Neural progenitor cell (in vitro differentiated cells): ENCODE data around the gene DPF3. TPM values are rescaled to one million over a fixed set of nuclear protein-coding genes. Genes with fewer than 3 reads are reported as not detected.

Source experiments
- DNase-seq: peaks from one replicate; pipeline ENCODE4 v3.0.0-alpha.2; 2016; ENCODE audit warnings: low spot score
- H2AFZ ChIP-seq: fragments of 200-600 bp; sonication (generic); replicated peaks from 2 replicates; pipeline ENCODE4 v1.6.1; 2016; ENCODE audit warnings: antibody characterized with exemption
- H3F3A ChIP-seq: fragments of 200-600 bp; sonication (generic); 2 replicates; pipeline ENCODE4 v1.6.1; 2016; ENCODE audit warnings: antibody characterized with exemption, low read depth
- H3K27ac ChIP-seq: fragments of 200-600 bp; sonication (generic); 2 replicates; pipeline ENCODE4 v1.5.1; 2016; ENCODE audit warnings: mild to moderate bottlenecking
- H3K27me3 ChIP-seq: fragments of 200-600 bp; sonication (generic); 2 replicates; pipeline ENCODE4 v1.6.1; 2016; ENCODE audit warnings: mild to moderate bottlenecking, moderate library complexity
- H3K36me3 ChIP-seq: fragments of 200-600 bp; sonication (generic); 2 replicates; pipeline ENCODE4 v1.5.1; 2016
- H3K4me1 ChIP-seq: fragments of 200-600 bp; sonication (generic); 2 replicates; pipeline ENCODE4 v1.6.1; 2016; ENCODE audit warnings: mixed run types
- H3K4me2 ChIP-seq: fragments of 200-600 bp; sonication (generic); 2 replicates; pipeline ENCODE4 v1.6.1; 2016
- H3K4me3 ChIP-seq: fragments of 200-600 bp; sonication (generic); 2 replicates; pipeline ENCODE4 v1.5.1; 2016
- H3K79me2 ChIP-seq: fragments of 200-600 bp; sonication (generic); 2 replicates; pipeline ENCODE4 v1.6.1; 2016; ENCODE audit warnings: low read depth
- H3K9ac ChIP-seq: fragments of 200-600 bp; sonication (generic); 2 replicates; pipeline ENCODE4 v1.6.1; 2016
- H3K9me3 ChIP-seq: fragments of 200-600 bp; sonication (generic); 2 replicates; pipeline ENCODE4 v1.5.1; 2016; ENCODE audit warnings: low read depth
- H4K20me1 ChIP-seq: fragments of 200-600 bp; sonication (generic); 2 replicates; pipeline ENCODE4 v1.6.1; 2016; ENCODE audit warnings: low read depth
- H3K27ac Mint-ChIP-seq: 3 replicates; pipeline ENCODE4 v1.8.0; 2021; ENCODE audit warnings: mixed read lengths
- H3K27me3 Mint-ChIP-seq: 2 replicates; pipeline ENCODE4 v1.8.0; 2022; ENCODE audit warnings: low read depth, mild to moderate bottlenecking, inconsistent platforms, moderate library complexity, mixed read lengths; ENCODE audit not compliant: insufficient read depth
- H3K36me3 Mint-ChIP-seq: 3 replicates; pipeline ENCODE4 v1.8.0; 2021; ENCODE audit warnings: mixed read lengths
- H3K4me1 Mint-ChIP-seq: 3 replicates; pipeline ENCODE4 v1.8.0; 2021; ENCODE audit warnings: mixed read lengths
- H3K4me3 Mint-ChIP-seq: 3 replicates; pipeline ENCODE4 v1.8.0; 2021; ENCODE audit warnings: mild to moderate bottlenecking, moderate library complexity, mixed read lengths
- H3K9me3 Mint-ChIP-seq: 3 replicates; pipeline ENCODE4 v1.8.0; 2020; ENCODE audit warnings: mixed read lengths
- CTCF ChIP-seq: fragments of 200-600 bp; sonication (generic); IDR thresholded peaks from 2 replicates; pipeline ENCODE4 v1.5.1; 2017; ENCODE audit warnings: antibody characterized with exemption, mild to moderate bottlenecking
- EZH2 ChIP-seq: fragments of 200-600 bp; sonication (generic); IDR thresholded peaks from 2 replicates; pipeline ENCODE4 v1.6.1; 2017; ENCODE audit warnings: antibody characterized with exemption, mild to moderate bottlenecking, moderate library complexity
- EZH2phosphoT487 ChIP-seq: fragments of 200-600 bp; sonication (generic); IDR thresholded peaks from 2 replicates; pipeline ENCODE4 v1.6.1; 2017; ENCODE audit warnings: antibody characterized with exemption
- total RNA-seq: library from RNA; depleted of rRNA; stranded (reverse); fragments of >200 nt; gene quantifications from 2 replicates; pipeline ENCODE4 v1.2.3, GENCODE V29; 2015; ENCODE audit warnings: low replicate concordance

Gene DPF3
- total RNA-seq, 1 donor from 2014 or later = not detected

GRCh38 chr14:72763892-72764291 is 130.0 kb downstream of the DPF3 start:
- Histone ChIP-seq H3K4me1 (no peaks in the 10 kb centered on the region), H3F3A (no peaks in the 10 kb centered on the region), H2AFZ (no peak overlapping the region), H3K27me3 (no peaks in the 10 kb centered on the region), H3K36me3 (no peaks in the 10 kb centered on the region), H3K9me3 (peaks cover 22% of the 10 kb centered on the region), H3K4me2 (no peak overlapping the region), H3K9ac (no peak overlapping the region), H3K4me3 (no peak overlapping the region), H3K27ac (no peak overlapping the region), H3K79me2 (no peaks in the 10 kb centered on the region), H4K20me1 (no peaks in the 10 kb centered on the region)
- H3K4me3 Mint-ChIP-seq = no peak overlapping the region
- H3K36me3 Mint-ChIP-seq = peaks cover 5% of the 10 kb centered on the region
- no peaks in the 10 kb centered on the region for H3K27me3 Mint-ChIP-seq
- H3K27ac Mint-ChIP-seq = no peak overlapping the region
- H3K9me3 Mint-ChIP-seq = peaks cover 35% of the 10 kb centered on the region
- no peaks in the 10 kb centered on the region for H3K4me1 Mint-ChIP-seq
- DNase-seq = peak; percentile 33
- no peak for TF ChIP-seq EZH2
- no peak for TF ChIP-seq EZH2phosphoT487
- TF ChIP-seq CTCF = no peak

GRCh38 chr14:72759670-72760069 is 134.2 kb downstream of the DPF3 start:
- no peak for TF ChIP-seq CTCF
- TF ChIP-seq EZH2phosphoT487 = no peak
- TF ChIP-seq EZH2 = no peak
- Mint-ChIP-seq H3K36me3 (peaks cover 4% of the 10 kb centered on the region), H3K27me3 (no peaks in the 10 kb centered on the region), H3K9me3 (peaks cover 20% of the 10 kb centered on the region), H3K27ac (no peak overlapping the region), H3K4me3 (no peak overlapping the region), H3K4me1 (no peaks in the 10 kb centered on the region)
- H3K4me1 ChIP-seq = no peaks in the 10 kb centered on the region
- no peak overlapping the region for H3K4me3 ChIP-seq
- H3K79me2 ChIP-seq = no peaks in the 10 kb centered on the region
- no peak overlapping the region for H3K4me2 ChIP-seq
- H3K9ac ChIP-seq = no peak overlapping the region
- peaks cover 22% of the 10 kb centered on the region for H3K9me3 ChIP-seq
- H3K36me3 ChIP-seq = no peaks in the 10 kb centered on the region
- H3K27ac ChIP-seq = no peak overlapping the region
- DNase-seq = no peak
- H3F3A ChIP-seq = no peaks in the 10 kb centered on the region
- H3K27me3 ChIP-seq = no peaks in the 10 kb centered on the region
- H4K20me1 ChIP-seq = no peaks in the 10 kb centered on the region
- no peak overlapping the region for H2AFZ ChIP-seq

GRCh38 chr14:72758993-72759392 is 134.9 kb downstream of the DPF3 start:
- H3K9me3 Mint-ChIP-seq = peaks cover 20% of the 10 kb centered on the region
- H3K36me3 Mint-ChIP-seq = peaks cover 4% of the 10 kb centered on the region
- Histone ChIP-seq H3K27me3 (no peaks in the 10 kb centered on the region), H4K20me1 (no peaks in the 10 kb centered on the region), H3K36me3 (no peaks in the 10 kb centered on the region), H3K9me3 (peaks cover 22% of the 10 kb centered on the region), H3K4me2 (no peak overlapping the region), H3F3A (no peaks in the 10 kb centered on the region), H2AFZ (no peak overlapping the region), H3K27ac (no peak overlapping the region), H3K9ac (no peak overlapping the region), H3K4me3 (no peak overlapping the region), H3K79me2 (no peaks in the 10 kb centered on the region), H3K4me1 (no peaks in the 10 kb centered on the region)
- no peak for DNase-seq
- no peaks in the 10 kb centered on the region for H3K4me1 Mint-ChIP-seq
- TF ChIP-seq CTCF (no peak), EZH2 (no peak), EZH2phosphoT487 (no peak)
- H3K27me3 Mint-ChIP-seq = no peaks in the 10 kb centered on the region
- H3K4me3 Mint-ChIP-seq = no peak overlapping the region
- no peak overlapping the region for H3K27ac Mint-ChIP-seq
